Measurements from ENCODE around the gene CAPN7.

DNA sequence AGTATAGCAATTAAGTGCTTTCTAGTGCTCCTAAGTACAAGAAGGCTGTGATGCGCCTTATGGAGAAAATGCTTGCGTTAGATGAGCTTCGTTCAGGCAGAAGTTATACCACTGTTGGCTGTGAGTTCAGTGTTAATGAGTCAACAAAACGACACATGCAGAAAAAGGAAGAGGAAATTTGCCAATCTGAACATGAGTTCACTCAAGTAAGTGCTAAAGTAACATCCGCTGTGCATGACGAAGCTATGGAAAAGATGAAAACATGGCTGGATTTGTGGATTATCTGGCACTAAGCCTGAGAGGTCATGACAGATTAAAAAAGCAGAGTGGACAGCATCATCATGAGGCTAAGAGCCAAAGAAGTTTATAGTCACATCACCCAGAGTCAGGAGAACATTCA lies 89.5 kb downstream of the CAPN7 start:
- TF ChIP-seq, protein P1, sequence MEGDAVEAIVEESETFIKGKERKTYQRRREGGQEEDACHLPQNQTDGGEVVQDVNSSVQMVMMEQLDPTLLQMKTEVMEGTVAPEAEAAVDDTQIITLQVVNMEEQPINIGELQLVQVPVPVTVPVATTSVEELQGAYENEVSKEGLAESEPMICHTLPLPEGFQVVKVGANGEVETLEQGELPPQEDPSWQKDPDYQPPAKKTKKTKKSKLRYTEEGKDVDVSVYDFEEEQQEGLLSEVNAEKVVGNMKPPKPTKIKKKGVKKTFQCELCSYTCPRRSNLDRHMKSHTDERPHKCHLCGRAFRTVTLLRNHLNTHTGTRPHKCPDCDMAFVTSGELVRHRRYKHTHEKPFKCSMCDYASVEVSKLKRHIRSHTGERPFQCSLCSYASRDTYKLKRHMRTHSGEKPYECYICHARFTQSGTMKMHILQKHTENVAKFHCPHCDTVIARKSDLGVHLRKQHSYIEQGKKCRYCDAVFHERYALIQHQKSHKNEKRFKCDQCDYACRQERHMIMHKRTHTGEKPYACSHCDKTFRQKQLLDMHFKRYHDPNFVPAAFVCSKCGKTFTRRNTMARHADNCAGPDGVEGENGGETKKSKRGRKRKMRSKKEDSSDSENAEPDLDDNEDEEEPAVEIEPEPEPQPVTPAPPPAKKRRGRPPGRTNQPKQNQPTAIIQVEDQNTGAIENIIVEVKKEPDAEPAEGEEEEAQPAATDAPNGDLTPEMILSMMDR (IDR thresholded peaks at IDR 0.05; ENCODE audit: low read depth, low read length): no peak
- no peak for TF ChIP-seq POLR2A (IDR thresholded peaks at IDR 0.05; ENCODE audit: extremely low read depth, insufficient read length)

All from NB4 (cell line).